IPS-18c (cell line): ENCODE data around the gene HAUS1.
A peak's percentile ranks its signal among the peaks of the same experiment; 100 is the strongest.

Source experiments
- H3K4me3 ChIP-seq: 2 replicates; pipeline ENCODE4 v1.7.0; 2013; ENCODE audit warnings: low read depth, mild to moderate bottlenecking, low read length, moderate library complexity; ENCODE audit not compliant: insufficient read depth
- H3K9me3 ChIP-seq: one replicate; pipeline ENCODE4 v1.6.1; 2013; ENCODE audit warnings: mild to moderate bottlenecking, low read length, moderate library complexity; ENCODE audit not compliant: control insufficient read depth, insufficient read depth

HAUS1 gene, protein sequence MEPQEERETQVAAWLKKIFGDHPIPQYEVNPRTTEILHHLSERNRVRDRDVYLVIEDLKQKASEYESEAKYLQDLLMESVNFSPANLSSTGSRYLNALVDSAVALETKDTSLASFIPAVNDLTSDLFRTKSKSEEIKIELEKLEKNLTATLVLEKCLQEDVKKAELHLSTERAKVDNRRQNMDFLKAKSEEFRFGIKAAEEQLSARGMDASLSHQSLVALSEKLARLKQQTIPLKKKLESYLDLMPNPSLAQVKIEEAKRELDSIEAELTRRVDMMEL

DNA sequence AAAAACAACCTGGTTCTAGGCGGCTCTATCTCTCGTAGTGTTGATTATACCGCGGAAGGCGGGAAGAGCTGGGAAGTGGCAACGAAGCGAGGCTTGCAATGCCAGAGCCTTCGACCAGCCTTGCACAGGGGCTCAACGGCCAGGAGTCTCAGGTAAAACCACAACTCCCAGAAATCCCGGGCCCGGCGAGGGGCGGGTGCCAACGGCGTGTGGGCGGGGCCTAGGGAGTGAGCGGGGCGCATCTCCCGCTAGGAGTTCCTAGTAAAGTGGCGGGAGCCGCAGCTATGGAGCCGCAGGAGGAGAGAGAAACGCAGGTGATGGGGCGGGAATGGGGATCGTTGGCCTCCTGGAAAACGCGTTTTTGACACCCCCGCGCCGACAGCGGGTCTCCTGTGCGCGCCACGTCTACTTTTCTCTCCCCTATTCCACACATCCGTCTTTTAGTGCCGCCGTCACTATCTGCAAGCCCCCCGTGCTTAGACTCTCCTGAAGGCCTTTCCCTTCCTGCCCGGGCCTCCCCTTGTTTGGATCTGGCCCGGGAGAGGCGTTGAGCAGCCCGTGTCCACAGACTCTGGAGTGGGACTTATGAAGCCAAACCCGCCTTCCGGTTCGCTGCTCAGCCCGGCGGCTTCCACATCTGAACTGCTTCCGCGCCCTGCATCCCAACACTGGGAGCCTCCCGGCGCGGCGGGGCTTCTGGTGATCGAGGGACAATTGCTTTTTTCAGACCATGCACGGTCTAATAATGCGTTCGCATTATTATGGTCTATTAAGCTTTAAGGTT lies at the start of gene HAUS1:
TSS of gene HAUS1 (plus strand) at position 258 of the 784 bp plus-strand sequence. CDS start at position 285, 27 bp downstream.
- H3K4me3 ChIP-seq = peak within 1 kb of the TSS; percentile 99
- no peaks in the 10 kb centered on the region for H3K9me3 ChIP-seq

- H3K4me3 ChIP-seq = no peak overlapping the region
- no peaks in the 10 kb centered on the region for H3K9me3 ChIP-seq
Observed at GRCh38 chr18:46054956-46055837, 49.0 kb upstream of the HAUS1 start.

DNA sequence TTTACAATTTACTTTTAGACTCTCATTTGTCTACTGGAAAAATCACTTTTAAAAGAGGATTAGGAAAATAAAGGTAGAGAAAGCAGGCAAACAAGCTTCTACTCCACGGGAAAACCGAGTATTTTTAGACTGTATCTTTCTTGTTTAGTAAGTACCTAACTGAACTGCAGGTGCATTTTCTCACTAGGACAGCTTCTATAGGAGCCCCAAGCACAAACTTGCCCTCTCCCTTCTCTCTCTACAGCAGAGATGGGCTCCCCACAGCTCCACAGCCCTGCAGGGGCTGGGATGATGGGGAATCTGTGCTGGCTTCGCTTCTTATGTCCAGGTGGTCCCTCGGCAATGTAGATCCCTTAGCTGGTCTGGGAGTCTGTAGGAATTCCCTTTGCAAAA lies 48.4 kb upstream of the HAUS1 start:
- no peak overlapping the region for H3K4me3 ChIP-seq
- no peaks in the 10 kb centered on the region for H3K9me3 ChIP-seq

- H3K9me3 ChIP-seq = no peaks in the 10 kb centered on the region
- H3K4me3 ChIP-seq = no peak overlapping the region
Observed at GRCh38 chr18:46060359-46060841, 43.8 kb upstream of the HAUS1 start.

GRCh38 chr18:46061387-46061786 lies 42.8 kb upstream of the HAUS1 start:
- Histone ChIP-seq H3K4me3 (no peak overlapping the region), H3K9me3 (no peaks in the 10 kb centered on the region)

- Histone ChIP-seq H3K4me3 (no peak overlapping the region), H3K9me3 (no peaks in the 10 kb centered on the region)
Observed at GRCh38 chr18:46061796-46062195, 42.4 kb upstream of the HAUS1 start.

DNA sequence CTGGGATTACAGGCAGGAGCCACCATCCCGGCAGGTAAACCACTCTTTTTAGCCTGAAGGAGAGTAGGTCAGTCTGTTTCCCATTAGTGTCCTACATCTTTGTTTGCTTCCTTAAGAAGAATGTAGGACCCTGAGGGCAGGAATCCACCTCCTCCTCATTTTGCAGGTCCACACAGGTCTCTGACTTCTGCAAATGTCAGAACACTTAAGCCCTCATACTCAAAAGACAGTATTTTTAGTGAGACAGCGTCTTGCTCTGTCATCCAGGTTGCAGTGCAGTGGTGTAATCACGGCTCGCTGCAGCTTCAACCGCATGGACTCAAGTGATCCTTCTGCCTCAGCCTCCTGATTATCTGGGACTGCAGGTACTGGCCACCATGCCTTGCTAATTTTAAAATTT lies 41.4 kb upstream of the HAUS1 start:
- no peaks in the 10 kb centered on the region for H3K9me3 ChIP-seq
- H3K4me3 ChIP-seq = no peak overlapping the region

- Histone ChIP-seq H3K9me3 (no peaks in the 10 kb centered on the region), H3K4me3 (no peak overlapping the region)
Observed at GRCh38 chr18:46067438-46068007, 36.7 kb upstream of the HAUS1 start.

DNA sequence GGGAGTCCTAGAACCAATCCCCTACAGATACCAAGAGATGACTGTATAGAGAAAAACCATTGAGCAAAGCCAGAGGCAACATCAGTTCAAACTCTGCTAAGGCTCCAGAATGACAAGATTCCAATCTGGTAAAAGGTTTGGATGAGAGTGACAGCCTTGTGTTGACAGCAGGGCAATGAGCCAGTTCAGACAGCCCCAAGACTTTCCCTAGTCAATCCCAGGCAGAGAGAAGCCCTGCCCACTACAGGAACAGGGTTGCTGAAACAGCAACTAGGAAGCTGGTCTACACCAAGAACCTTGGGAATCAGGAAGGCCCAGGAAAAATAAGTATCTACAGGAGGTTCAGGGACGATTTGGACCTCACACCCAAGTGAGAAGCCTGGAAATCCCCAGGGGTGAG lies 35.4 kb upstream of the HAUS1 start:
- Histone ChIP-seq H3K4me3 (no peak overlapping the region), H3K9me3 (no peaks in the 10 kb centered on the region)

- H3K4me3 ChIP-seq = no peak overlapping the region
- H3K9me3 ChIP-seq = no peaks in the 10 kb centered on the region
Observed at GRCh38 chr18:46069524-46069923, 34.7 kb upstream of the HAUS1 start.

- Histone ChIP-seq H3K4me3 (no peak overlapping the region), H3K9me3 (no peaks in the 10 kb centered on the region)
Observed at GRCh38 chr18:46070232-46070631, 34.0 kb upstream of the HAUS1 start.

GRCh38 chr18:46070815-46071652 lies 33.2 kb upstream of the HAUS1 start:
- H3K4me3 ChIP-seq = peak overlapping the region; percentile 68

DNA sequence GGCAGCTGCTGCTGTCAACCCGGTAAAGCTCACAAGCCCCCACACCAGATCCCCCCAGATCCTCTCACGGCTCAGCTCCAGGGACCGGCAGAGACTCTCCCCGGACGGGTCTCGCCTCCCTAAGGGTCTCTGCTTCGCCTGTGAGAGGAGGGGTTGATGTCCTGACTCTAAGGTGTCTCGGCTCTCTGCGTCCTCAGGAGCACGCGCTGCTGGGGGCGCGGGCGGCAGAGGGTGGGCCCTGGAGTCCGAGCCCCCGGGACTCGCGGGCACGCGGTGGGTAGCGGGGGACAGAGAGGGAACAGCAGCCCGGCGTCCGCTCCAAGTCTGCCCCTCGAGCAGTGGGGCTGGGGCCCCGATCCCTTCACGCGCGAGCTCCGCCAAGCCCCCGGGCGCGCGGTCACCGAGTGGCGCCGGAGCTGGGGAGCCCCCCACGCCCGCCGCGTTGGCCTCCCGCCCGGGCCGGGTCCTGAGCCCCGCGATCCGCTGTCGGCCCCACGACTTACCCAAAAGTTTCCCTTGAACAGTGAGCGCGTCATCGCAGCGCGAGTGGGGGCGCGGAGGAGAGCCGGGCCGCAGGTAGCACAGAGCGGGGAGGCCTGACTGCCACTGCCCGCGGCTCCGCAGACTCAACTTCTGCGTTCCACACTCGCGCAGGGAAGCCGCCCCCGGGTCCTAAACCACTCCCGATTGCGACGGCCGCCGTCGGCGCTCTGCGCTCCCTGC lies 32.4 kb upstream of the HAUS1 start, which contains the start of gene PSTPIP2:
TSS of gene PSTPIP2 (minus strand) at position 608 of the 723 bp plus-strand sequence. CDS start at position 536, 72 bp downstream.
- Histone ChIP-seq H3K4me3 (peak within 1 kb of the TSS; percentile 68), H3K9me3 (no peaks in the 10 kb centered on the region)

More at GRCh38 chr18:46070815-46071652, 33.2 kb upstream of the HAUS1 start:
- H3K9me3 ChIP-seq = no peaks in the 10 kb centered on the region

DNA sequence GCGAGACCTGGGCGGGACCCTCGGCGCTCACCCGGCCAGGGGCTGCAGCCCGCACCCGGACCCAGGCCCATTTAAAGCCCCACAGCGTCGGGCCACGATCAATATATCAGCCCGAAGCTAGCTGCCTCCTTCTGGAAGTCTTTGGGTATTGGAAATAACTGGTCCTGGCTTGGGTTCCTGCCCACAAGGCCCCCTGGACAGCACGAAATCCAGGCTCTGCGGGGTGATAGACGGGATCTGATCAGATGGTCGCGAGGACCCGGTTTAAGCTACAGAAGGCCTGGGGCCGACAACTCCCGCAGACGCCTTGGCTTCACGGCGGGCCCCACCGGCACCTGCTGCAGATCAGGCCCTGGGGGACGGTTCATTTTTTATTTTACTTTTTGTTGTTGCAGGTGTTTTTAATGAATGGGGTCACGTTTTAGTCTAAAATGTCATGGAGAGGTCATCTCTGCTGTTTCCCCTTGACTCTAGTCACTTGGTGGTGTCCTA lies 31.8 kb upstream of the HAUS1 start:
- peak overlapping the region; percentile 68 for H3K4me3 ChIP-seq
- H3K9me3 ChIP-seq = no peaks in the 10 kb centered on the region

DNA sequence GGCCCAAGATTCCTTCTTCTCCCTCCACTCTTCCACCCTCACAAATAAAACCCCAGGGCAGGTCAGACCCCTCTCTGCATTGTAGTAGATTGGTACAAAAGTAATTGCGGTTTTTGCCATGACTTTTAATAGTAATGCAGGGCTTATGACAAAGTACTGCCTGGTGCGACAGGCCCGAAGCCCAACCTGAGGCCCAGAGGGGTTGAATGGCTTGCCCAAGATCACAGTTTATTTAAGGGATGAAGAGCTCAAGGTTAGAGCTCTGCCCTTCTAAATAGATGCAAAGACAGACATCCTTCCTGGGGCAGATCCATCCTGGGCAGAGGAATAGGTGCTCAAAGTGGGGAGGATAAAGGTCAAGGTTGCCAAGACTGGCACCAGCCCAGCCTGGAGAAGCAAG lies 31.2 kb upstream of the HAUS1 start:
- Histone ChIP-seq H3K9me3 (no peaks in the 10 kb centered on the region), H3K4me3 (no peak overlapping the region)
